Measurements from ENCODE around the gene MGAT4B. TPM values are rescaled to one million over a fixed set of nuclear protein-coding genes. Genes with fewer than 3 reads are reported as not detected.

MGAT4B gene
- total RNA-seq, 1 donor from 2014 or later: 207 TPM

- peaks cover 6 to 8% of the 10 kb centered on the region in 2 donors for H3K36me3 ChIP-seq
- no peak for TF ChIP-seq CTCF (IDR thresholded peaks at IDR 0.05)
These were observed 11.5 kb upstream of the MGAT4B start for GRCh38 chr5:179817890-179818745.

GRCh38 chr5:179817470-179817840 is 10.8 kb upstream of the MGAT4B start:
- no peaks in the 10 kb centered on the region for H3K27me3 ChIP-seq
- peak overlapping the region; percentile 47 to 100 for H3K27ac ChIP-seq
- no peak for DNase-seq (ENCODE audit: low spot score in 2 of 2)
- H3K36me3 ChIP-seq: peaks cover 2 to 4% of the 10 kb centered on the region in 2 donors
- intact Hi-C loops (cut with DNase I): loop anchor here (5.0 kb wide), 2 partner anchors 120 to 260 kb away; partner anchors contain the start of gene CANX
- no peak for TF ChIP-seq CTCF (IDR thresholded peaks at IDR 0.05)
- no peaks in the 10 kb centered on the region for H3K9me3 ChIP-seq
- H3K4me3 ChIP-seq: peak overlapping the region; percentile 58 to 68
- peaks cover 20 to 33% of the 10 kb centered on the region in 2 donors for H3K4me1 ChIP-seq

More at GRCh38 chr5:179817890-179818745, 11.5 kb upstream of the MGAT4B start:
- no peak for DNase-seq (ENCODE audit: low spot score in 2 of 2)
- Histone ChIP-seq H3K27ac (peak overlapping the region; percentile 98 to 100), H3K27me3 (no peaks in the 10 kb centered on the region), H3K9me3 (no peaks in the 10 kb centered on the region), H3K4me3 (peak overlapping the region; percentile 84 to 98), H3K4me1 (peaks cover 26 to 38% of the 10 kb centered on the region in 2 donors)
- intact Hi-C loops (cut with DNase I): loop anchor here (2.0 to 5.0 kb wide), 3 partner anchors 53 to 261 kb away; partner anchors contain the start of gene CANX

- no peak for DNase-seq (ENCODE audit: low spot score in 2 of 2)
- H3K9me3 ChIP-seq: no peaks in the 10 kb centered on the region
- peak overlapping the region; percentile 58 to 68 for H3K4me3 ChIP-seq
- H3K27ac ChIP-seq: peak overlapping the region; percentile 47 to 100
- TF ChIP-seq CTCF (IDR thresholded peaks at IDR 0.05): peak in 1 of 3 experiments; percentile 19
- peaks cover 16 to 28% of the 10 kb centered on the region in 2 donors for H3K4me1 ChIP-seq
- peaks cover 0 to 6% of the 10 kb centered on the region in 2 donors for H3K36me3 ChIP-seq
- intact Hi-C loops (cut with DNase I): loop anchor here (5.0 kb wide), 2 partner anchors 120 to 260 kb away; partner anchors contain the start of gene CANX
- no peaks in the 10 kb centered on the region for H3K27me3 ChIP-seq
These were observed 10.3 kb upstream of the MGAT4B start for GRCh38 chr5:179816796-179817469.

GRCh38 chr5:179816401-179816795 is 9.7 kb upstream of the MGAT4B start:
- Histone ChIP-seq H3K4me1 (peaks cover 16 to 27% of the 10 kb centered on the region in 2 donors), H3K9me3 (no peaks in the 10 kb centered on the region), H3K27ac (peak overlapping the region in 1 of 2 donors; percentile 47), H3K27me3 (no peaks in the 10 kb centered on the region), H3K4me3 (peak overlapping the region; percentile 58 to 68), H3K36me3 (peaks cover 0 to 6% of the 10 kb centered on the region in 2 donors)
- intact Hi-C loops (cut with DNase I): loop anchor here (5.0 kb wide), 2 partner anchors 119 to 259 kb away; partner anchors contain the start of gene CANX
- DNase-seq (ENCODE audit: low spot score in 2 of 2): no peak
- TF ChIP-seq CTCF (IDR thresholded peaks at IDR 0.05): no peak

- intact Hi-C loops (cut with DNase I): loop anchor here (5.0 kb wide), 2 partner anchors 118 to 258 kb away; partner anchors contain the start of gene CANX
- no peak for TF ChIP-seq CTCF (IDR thresholded peaks at IDR 0.05)
- DNase-seq (ENCODE audit: low spot score in 2 of 2): no peak
- H3K4me3 ChIP-seq: no peak overlapping the region
- no peaks in the 10 kb centered on the region for H3K9me3 ChIP-seq
- peaks cover 16 to 27% of the 10 kb centered on the region in 2 donors for H3K4me1 ChIP-seq
- no peaks in the 10 kb centered on the region for H3K27me3 ChIP-seq
- H3K27ac ChIP-seq: no peak overlapping the region
- peaks cover 0 to 6% of the 10 kb centered on the region in 2 donors for H3K36me3 ChIP-seq
These were observed 9.0 kb upstream of the MGAT4B start for GRCh38 chr5:179815491-179816249.
